HG03060 (cell line): ENCODE results near the gene SCAMP2.
"Not testable (repeated sequence)": the region's sequence is repeated elsewhere in the genome, so short reads cannot be mapped to it uniquely, and the experiment has no call there.

Experiments used
- ATAC-seq: cut with Tn5 transposase; IDR thresholded peaks from one replicate; pipeline ENCODE4 v1.9.1; 2021; ENCODE audit warnings: low read depth, moderate number of reproducible peaks; ENCODE audit not compliant: unreplicated experiment

SCAMP2 gene, protein sequence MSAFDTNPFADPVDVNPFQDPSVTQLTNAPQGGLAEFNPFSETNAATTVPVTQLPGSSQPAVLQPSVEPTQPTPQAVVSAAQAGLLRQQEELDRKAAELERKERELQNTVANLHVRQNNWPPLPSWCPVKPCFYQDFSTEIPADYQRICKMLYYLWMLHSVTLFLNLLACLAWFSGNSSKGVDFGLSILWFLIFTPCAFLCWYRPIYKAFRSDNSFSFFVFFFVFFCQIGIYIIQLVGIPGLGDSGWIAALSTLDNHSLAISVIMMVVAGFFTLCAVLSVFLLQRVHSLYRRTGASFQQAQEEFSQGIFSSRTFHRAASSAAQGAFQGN

DNA sequence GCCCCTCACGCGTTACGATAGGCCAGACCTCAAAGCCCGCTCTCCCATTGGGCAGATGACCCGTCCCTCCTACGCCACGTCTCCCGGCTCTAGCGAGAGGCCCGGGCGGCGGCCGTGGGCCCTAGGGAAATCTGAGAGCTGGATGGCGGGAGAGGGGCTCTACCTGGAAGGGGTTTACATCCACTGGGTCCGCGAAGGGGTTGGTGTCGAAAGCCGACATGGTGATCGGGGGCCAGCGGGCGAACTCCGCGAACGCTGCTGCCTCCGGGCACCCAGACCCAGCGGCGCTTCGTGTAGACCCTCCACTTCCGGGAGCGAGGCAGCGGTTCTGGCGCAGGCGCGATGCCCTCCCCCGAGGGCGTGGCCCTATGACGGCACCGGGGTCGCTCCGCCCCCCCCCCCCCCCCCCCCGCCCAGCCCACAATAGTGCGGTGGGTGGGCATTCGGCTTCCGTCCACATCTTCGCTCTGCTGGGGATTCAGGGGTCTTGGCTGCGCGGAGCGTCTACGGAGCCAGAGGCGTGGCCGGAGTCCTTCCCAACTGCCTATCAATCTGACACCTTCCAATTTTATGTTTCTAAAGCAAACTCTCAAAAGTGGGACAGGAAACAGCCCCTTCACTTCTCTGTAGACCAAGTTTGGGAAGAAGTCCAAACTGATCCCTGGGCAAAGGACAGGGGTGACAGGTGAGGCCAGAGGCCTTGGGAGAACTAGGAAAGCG is at the start of gene SCAMP2:
Gene SCAMP2 (minus strand): TSS at position 330 of the 720 bp plus-strand sequence. CDS start 110 bp downstream, at position 220.
- ATAC-seq = peak; percentile 69

GRCh38 chr15:74920456-74920855 is 47.3 kb upstream of the SCAMP2 start:
- ATAC-seq = no peak

DNA sequence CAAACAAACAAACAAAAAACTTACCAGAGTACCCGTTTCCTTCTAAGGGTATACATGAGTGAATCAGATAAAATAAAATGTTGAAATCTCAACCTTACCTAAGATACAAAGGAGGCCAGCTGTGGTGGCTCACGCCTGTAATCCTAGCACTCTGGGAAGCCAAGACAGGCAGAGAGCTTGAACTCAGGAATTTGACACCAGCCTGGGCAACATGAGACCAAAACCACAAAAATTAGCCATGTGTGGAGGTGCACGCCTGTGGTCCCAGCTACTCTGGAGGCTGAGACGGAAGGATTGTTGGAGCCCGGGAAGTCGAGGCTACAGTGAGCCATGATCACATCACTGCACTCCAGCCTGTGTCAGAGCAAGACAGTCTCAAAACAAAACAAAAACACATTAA is 44.5 kb upstream of the SCAMP2 start:
- ATAC-seq = no peak

GRCh38 chr15:74913799-74914198 is 40.6 kb upstream of the SCAMP2 start:
- ATAC-seq = not testable (repeated sequence)

GRCh38 chr15:74913041-74913440 is 39.9 kb upstream of the SCAMP2 start:
- no peak for ATAC-seq

GRCh38 chr15:74908635-74909034 is 35.5 kb upstream of the SCAMP2 start:
- ATAC-seq = no peak

DNA sequence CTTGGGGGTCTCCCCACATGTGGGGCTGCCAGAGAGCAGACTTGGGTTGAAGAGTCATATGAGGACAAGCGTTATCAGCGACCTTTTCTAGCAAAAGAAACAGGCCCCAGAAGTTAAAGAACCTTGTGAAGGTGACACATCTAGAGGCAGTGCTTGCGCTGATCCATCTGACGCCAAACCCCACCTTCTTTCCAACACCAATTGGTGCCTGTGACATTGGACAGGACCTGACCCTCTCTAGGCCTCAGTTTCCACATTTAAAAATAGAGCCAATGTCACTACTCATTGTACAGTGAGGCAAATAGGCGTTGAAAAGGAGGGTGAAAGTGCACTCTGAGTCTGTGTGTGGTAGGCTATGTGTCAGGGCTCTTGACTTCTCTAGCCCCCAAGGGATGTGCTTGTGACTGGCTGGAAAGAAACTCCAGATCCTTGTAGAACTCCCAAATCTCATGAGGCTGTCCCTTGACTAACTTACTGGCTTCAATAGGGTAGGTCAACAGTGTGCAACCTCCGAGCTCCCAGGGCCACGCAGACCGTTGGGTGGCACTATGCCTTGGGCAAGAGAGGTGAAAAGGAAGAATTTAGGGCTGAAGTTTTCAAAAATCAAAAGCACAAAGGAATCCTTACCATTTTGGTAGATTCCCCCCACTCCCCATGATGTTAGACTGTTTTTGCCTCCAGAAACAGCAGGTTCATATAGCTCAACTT is 34.2 kb upstream of the SCAMP2 start:
- no peak for ATAC-seq

GRCh38 chr15:74906450-74907162 is 33.4 kb upstream of the SCAMP2 start, which contains the start of gene FAM219B:
Gene FAM219B (minus strand): TSS chr15:74906851. CDS start chr15:74906800, 51 bp downstream.
- ATAC-seq = no peak

DNA sequence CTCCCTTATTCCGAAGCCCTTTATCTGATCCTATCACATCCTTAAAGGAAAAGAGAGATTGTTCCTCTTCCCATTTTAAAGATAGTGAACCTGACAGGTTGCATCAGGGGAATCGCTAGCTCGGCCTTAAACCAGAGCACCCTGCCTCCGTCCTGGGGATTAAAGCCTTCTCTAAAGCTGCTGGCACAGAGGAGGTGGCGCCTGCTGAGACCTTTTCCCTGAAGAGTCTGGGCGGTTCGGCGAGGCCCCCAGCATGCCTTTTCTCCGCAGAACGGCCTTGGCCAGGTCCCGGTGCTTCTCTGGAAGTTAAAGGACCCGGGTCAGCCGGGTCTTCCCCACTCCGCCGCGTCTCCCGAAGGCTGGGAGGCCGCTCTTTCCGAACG is 32.9 kb upstream of the SCAMP2 start:
- ATAC-seq = no peak

DNA sequence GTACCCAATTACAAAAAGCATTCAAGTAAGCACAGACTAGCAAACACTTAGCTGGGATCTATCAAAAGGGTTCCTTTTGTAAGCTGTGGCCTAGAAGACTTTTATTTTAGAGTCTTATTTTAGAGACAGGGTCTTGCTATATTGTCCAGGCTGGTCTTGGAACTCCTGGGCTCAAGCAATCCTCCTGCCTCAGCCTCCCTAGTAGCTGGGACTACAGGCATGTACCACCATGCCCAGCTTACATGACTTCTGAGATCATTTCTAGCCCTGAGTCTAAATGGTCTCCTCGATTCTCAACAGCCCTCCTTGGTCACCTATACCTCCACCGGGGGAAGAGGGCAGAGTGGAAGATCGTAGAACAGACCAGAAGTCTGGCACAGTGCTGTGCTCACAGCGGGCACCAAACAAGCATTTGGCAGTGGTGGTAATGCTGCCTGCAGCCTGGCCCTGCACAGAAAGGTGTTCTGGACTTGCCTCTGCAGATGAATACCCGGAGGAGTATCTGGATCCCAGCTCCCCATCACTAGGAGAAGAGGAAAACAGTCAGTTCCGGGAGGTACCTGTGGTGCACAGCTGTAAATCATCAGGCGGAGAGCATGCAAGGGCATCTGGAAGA is 31.1 kb upstream of the SCAMP2 start:
- ATAC-seq = no peak

GRCh38 chr15:74903676-74904075 is 30.5 kb upstream of the SCAMP2 start:
- no peak for ATAC-seq

DNA sequence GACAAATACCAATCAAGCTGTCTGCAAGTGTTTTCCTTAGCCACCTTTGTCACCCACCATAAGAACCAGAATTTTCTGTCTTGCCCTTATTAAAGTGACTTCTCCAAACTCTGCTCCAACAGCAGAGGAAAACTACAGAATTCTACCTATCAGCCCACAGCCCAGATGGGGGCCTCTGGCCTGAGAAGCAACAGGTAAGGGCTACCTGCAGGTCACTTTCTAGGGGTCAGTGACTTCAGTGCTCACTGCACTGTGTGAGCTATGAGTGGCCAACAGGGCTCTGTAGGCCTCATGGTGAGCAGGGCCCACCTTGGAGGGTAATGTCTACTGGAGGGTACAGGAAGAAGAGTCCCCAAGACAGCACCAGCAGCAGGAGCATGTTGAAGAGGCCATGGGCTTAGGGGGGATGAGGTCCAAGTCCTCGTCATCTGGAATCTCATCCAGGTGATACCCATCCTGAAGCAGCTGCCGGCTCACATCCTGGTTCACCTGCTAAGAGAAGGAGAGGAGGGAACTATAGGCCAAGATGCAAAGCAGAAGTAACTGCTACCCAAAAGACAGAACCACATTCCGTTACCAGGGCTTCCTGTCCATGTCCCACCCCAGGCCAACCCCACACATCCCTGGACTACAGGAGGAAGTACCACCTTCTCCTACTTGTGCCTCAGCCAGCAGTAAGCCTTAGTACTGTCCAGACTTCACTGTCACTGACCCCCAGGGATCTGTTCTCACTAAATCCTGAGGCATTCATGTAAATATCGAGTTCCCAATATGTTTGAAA is 29.3 kb upstream of the SCAMP2 start:
- no peak for ATAC-seq

- no peak for ATAC-seq
These were observed 28.5 kb upstream of the SCAMP2 start for GRCh38 chr15:74901612-74902063.

DNA sequence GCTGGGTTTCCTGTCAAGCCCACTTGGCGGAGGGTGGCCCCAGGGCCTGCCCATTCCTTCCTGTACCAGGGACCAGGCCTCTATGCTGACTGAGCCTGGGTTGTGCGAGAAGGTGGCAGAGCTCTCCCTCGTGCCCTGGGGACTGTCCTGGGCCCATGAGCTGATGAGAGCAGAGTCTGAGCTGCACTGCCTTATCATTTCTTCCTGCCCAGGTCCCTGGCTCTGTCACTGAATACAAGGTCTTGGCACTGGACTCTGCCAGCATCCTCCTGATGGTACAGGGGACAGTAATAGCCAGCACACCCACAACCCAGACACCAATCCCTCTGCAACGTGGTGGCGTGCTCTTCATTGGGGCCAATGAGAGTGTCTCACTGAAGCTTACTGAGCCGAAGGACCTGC is 24.1 kb upstream of the SCAMP2 start:
- no peak for ATAC-seq

GRCh38 chr15:74896316-74896715 is 23.2 kb upstream of the SCAMP2 start:
- ATAC-seq = no peak

- ATAC-seq = no peak
These were observed 22.7 kb upstream of the SCAMP2 start for GRCh38 chr15:74895830-74896229.

DNA sequence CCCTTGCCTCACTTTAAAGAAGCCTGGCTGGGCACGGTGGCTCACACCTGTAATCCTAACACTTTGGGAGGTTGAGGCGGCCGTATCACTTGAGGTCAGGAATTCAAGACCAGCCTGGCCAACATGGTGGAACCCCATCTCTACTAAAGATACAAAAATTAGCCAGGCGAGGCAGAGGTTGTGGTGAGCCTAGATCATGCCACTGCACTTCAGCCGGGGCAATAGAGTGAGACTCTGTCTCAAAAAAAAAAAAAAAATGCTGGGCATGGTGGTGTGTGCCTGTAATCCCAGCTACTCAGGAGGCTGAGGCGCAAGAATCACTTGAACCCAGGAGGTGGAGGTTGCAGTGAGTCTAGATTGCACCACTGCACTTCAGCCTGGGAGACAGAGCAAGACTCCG is 21.2 kb upstream of the SCAMP2 start:
- not testable (repeated sequence) for ATAC-seq

DNA sequence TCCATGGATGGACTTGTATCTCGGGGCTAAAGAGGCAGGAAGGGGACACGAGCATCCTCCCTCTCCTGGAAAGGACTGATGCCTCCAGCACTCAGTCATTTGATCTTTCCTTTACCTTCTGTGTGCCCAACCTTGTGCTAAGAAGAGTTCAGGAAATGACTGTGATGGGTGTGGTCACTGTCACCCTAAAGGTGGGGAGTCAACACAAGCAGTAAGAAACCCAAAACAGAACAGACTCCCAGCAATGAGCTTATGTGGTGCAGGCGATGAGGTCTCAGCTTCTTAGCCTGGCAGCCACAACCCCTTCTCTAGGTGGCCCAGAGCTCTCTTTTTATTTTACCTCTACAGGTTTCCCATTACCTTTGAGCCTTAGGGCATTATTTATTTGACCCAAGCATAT is 20.5 kb upstream of the SCAMP2 start:
- ATAC-seq = no peak

GRCh38 chr15:74892931-74893330 is 19.8 kb upstream of the SCAMP2 start:
- ATAC-seq = no peak
